HL-60/S4 treated with phorbol 12-myristate 13-acetate at 8.2 ng/mL for 4 days and 3 days (cell line): Measurements from ENCODE around the gene TMEM132A.

Experiments used
- in situ Hi-C: fragments of 300-500 bp; cut with MboI; formaldehyde crosslinking; loops from 2 replicates; pipeline ENCODE4 v1.15.0; 2022; ENCODE audit warnings: low sequenced_read_pairs

Gene TMEM132A

DNA sequence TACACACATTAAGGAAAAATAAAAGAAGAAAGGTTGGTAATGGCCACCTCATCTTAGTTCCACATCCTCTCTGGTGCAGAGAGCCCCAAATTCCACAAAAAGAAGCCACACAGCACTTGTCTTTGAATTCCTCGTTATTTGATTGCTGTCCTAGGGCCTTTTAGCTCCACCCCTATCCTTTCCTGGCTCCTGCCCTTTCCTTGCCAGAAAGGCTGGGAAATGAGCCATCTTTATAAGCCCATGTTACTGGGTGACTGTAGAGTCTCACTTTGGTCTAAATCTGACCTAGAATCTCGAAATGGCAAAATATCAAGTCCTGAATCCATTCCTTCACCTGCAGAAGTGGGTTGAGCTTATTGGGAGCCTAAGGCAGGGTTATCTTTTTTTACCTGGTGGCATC is 4.3 kb upstream of the TMEM132A start:
- in situ Hi-C loops, result no loop called here

GRCh38 chr11:60921259-60921658 is 3.0 kb upstream of the TMEM132A start:
- in situ Hi-C loops, result no loop called here

DNA sequence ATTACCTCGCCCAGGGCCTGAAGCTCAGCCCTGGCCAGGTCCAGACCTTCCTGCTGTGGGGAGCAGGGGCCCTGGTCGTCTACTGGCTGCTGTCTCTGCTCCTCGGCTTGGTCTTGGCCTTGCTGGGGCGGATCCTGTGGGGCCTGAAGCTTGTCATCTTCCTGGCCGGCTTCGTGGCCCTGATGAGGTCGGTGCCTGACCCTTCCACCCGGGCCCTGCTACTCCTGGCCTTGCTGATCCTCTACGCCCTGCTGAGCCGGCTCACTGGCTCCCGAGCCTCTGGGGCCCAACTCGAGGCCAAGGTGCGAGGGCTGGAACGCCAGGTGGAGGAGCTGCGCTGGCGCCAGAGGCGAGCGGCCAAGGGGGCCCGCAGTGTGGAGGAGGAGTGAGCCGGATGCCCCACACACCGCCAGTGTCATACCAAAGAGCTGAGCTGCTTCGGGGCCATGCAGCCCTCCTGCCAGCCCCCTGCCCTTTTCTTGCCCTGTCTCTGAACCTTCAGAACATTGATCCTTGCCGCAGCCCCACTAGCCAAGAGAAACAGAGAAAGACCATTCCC is 2.4 kb upstream of the TMEM132A start:
- in situ Hi-C loops, result no loop called here

DNA sequence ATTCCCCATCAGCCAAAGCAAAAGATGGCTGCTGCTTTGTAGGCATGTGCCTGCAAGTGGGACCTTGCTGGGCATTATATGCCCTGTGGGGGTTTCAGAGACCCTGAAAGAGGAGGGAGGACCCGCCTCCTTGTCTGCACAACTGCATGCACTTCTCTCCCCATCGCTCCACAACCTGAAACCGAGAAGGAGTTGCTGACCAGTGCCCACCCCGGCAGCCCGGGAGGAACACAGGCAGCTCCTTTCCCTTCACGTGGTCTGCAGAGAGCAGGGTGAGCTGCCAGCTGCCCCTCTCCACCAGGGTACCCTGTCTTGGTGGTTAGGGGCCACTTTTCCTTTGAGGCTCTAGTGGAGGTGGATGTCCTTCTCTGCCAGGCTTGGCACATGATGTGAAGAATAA is 1.4 kb upstream of the TMEM132A start:
- in situ Hi-C loops, result no loop called here

- in situ Hi-C loops, result no loop called here
These were observed 934 bp upstream of the TMEM132A start for GRCh38 chr11:60923326-60923725.

GRCh38 chr11:60923800-60924109 is 505 bp upstream of the TMEM132A start:
- in situ Hi-C loops, result no loop called here

- in situ Hi-C loops, result no loop called here
These were observed 920 bp downstream of the TMEM132A start for GRCh38 chr11:60924906-60925853.

GRCh38 chr11:60925868-60926267 is 1.6 kb downstream of the TMEM132A start:
- in situ Hi-C loops, result no loop called here

DNA sequence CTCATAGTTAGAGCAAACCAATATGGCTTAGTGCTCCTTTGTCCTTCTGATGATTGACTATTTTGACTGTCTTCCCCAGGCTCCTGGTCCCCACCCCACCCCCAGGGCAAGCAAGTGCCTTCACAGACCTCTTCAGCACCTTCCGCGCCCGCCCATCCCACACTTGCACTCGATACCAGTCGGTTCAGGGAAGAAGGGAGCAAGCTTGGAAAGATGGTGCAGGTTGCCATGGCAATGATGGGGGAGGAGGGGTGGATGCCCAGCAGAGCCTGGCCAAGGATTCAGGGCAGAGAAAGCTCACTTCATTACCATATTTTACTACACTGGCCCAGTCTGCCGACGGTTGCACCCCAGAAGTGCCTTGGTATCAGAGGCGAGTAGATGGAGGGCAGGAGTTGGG is 2.2 kb downstream of the TMEM132A start:
- in situ Hi-C loops, result no loop called here

DNA sequence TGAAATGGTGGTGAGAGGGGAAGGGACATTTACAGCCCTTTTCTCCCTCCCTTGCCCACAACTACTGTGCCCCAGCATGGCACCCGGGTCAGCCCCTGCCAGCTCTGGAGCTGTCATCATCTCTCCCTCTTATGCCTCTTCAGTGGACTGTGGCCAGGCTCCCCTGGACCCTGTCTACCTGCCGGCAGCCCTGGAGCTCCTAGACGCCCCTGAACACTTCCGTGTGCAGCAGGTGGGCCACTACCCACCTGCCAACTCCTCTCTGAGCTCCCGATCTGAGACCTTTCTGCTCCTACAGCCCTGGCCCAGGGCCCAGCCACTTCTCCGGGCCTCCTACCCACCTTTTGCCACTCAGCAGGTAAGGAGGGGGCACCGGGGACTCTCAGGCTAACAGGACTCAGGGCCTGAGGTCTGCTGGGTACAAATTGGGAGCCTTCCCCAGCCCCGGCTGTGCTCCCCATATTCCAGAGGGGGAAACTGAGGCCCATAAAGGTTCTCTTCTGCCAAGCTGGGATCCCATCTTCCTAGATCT is 2.9 kb downstream of the TMEM132A start:
- in situ Hi-C loops, result no loop called here

DNA sequence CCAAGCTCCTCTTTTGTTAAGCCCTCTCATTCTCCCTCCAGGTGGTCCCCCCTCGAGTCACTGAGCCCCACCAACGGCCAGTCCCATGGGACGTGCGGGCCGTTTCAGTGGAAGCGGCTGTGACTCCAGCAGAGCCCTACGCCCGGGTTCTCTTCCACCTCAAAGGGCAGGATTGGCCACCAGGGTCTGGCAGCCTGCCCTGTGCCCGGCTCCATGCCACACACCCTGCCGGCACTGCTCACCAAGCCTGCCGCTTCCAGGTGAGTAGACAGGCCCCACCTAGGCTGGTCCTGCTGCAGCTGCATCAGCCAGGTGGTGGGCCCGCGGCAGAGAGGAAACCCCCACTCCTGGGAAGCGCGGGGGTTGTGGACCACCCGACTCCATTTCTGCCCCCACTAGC is 3.3 kb downstream of the TMEM132A start:
- in situ Hi-C loops, result no loop called here

DNA sequence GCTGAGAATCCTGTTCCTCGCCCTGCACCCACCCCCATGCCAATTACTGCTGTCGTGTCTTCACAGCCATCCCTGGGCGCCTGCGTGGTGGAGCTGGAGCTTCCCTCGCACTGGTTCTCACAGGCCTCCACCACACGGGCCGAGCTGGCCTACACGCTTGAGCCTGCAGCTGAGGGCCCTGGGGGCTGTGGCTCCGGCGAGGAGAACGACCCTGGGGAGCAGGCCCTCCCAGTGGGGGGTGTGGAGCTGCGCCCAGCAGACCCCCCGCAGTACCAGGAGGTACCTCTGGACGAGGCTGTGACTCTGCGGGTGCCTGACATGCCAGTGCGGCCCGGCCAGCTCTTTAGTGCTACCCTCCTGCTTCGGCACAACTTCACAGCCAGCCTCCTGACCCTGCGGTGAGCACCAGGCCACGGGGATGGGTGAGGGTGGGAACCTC is 4.3 kb downstream of the TMEM132A start:
- in situ Hi-C loops, result no loop called here

DNA sequence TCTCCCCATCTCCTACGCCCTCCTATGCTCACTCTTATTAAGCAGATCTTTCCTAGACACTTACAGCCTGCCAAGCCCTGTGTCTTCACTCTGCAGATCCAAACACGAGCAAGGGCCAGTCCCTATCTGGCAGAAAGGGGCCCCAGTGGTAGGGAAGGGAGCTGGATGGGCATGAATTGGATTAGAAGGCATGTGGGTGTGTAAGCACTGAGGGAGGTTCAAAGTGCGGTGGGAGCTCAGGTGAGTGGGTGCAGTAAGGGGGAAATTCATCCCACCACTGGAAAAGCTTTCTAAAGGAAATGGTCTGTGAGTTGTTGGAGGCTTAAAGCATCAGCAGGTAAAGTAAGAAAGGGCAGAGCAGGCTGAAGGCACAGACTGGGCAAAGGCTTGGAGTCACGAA is 5.5 kb downstream of the TMEM132A start:
- in situ Hi-C loops, result no loop called here

- in situ Hi-C loops, result no loop called here
These were observed 6.1 kb downstream of the TMEM132A start for GRCh38 chr11:60930394-60930793.

DNA sequence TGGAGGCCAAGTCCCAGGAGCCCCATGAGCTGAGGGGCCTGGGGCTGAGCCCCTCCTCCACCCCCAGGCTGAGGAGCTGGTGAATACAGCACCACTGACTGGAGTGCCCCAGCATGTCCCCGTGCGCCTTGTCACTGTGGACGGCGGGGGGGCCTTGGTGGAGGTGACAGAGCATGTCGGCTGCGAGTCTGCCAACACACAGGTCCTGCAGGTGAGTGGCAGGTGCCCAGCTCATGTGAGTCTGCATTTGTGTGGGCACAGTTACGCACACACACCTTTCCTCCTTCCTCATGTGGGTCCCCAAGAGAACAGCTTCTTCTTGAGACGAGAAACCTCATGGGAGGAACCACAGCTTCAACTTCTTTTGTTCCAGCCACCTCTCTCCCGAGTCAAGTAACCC is 7.7 kb downstream of the TMEM132A start:
- in situ Hi-C loops, result no loop called here

DNA sequence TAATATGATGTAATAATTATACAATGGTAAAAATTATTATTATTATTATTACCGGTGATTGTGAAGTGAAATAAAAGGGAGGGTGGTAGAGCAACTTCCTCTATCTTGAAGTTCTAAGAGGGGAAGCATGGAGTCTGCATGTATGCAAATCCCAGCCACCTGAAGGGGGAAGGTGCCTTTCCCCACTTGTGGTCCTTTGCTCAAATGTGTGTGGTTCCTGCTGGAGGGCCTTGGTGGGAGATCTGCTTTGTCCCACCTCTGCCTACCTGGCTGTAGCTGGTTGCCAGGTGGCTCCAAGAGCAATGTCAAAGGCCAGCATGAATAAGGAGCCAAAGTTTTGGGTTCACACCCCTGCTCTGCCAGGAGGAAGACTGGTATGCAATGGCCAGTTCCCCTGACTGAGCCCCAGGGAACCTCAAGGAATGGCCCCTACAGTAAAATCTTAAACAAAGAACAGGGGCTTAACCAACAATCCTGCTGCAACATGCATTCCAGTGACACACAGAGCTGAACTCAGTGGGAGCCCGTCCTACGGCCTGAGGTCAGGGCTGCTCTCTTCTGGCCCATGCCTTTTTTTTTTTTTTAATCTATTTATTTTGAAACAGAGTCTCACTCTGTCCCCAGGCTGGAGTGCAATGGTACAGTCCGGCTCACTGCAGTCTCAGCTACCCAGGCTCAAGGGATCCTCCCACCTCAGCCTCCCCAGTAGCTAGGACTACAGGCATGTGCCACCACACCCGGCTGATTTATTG is 8.5 kb downstream of the TMEM132A start:
- in situ Hi-C loops, result no loop called here

DNA sequence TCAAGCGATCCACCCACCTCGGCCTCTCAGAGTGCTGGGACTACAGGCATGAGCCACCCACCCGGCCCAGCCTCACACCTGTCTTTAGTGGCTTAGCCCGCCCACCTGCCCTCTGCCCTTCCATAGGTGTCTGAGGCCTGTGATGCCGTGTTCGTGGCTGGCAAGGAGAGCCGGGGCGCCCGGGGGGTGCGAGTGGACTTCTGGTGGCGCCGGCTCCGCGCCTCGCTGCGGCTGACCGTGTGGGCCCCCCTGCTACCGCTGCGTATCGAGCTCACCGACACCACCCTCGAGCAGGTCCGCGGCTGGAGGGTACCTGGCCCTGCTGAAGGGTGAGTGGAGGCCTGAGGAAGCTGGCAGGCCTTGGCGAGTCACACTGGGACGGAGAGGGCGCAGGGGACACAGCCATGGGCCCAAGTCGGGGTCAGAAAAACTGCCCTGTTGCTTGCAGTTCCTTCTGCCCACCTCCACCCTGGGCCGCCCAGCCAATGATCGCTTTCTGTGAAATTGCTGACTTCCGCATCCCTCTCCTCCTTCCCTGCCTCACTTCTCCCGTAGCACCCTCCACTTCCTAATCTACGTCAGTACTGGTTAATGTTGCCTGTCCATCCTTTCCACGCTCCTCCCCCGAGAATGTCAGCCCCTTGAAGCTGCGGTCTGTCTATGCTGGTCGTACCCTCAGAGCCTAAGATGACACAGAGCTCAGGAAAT is 9.3 kb downstream of the TMEM132A start:
- in situ Hi-C loops, result no loop called here

DNA sequence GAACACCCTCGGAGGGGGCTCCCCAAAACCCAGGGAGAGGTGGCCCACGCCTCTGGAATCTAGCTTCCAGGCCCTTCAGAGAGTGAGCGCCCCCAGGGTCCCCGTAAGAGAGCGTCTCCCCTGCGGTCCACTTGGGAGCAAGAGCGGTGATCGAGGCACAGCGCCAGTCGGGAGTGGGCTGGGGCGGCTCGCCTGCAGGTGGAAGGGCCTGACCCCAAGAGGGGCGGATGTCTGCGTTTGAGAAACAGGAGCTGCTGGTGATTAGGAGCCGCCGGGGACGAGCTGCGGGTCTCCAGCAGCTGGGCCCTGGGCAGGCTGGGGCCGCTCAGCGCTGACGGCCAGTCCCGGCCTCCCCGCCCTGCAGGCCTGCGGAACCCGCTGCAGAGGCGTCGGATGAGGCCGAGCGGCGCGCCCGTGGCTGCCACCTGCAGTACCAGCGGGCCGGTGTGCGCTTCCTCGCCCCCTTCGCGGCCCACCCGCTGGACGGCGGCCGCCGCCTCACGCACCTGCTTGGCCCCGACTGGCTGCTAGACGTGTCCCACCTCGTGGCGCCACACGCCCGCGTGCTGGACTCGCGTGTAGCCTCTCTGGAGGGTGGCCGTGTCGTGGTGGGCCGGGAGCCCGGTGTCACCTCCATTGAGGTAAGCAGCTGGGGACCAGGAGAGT is 10.0 kb downstream of the TMEM132A start:
- in situ Hi-C loops, result no loop called here

DNA sequence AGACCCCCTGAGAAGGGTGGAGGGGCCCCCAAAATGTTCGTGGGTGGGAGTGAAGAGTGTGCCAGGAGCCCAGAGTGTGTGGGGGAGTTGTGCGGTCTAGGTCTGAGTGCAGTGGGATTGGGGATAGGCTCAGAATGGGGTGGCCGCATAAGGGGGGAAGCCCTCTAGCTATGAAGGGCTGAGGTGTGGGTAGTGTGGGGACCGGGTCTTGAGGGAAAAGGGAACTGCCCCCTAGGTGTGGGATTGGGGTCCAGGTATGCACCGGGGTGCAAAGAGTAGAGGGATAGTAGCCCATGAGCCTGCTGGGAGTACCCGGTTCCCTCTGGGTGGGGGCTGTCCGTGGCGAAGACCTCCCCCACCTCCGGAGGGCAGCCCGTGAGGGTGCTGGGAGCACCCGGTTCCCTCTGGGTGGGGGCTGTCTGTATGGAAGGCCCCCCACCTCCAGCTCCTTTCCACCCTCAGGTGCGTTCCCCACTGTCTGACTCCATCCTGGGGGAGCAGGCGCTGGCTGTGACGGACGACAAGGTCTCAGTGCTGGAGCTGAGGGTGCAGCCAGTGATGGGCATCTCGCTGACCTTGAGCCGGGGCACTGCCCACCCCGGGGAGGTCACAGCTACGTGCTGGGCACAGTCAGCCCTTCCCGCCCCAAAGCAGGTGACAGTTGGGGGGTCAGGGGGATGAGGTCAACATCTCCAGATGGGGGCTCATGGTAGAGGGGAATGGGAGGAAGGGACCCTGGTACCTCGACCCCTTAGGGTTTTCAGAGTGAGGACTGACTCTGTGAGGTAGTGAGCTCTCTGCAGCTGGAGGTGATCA is 10.7 kb downstream of the TMEM132A start:
- in situ Hi-C loops, result no loop called here
